ENCODE data around the gene CLEC19A. TPM values are rescaled to one million over a fixed set of nuclear protein-coding genes. Genes with fewer than 3 reads are reported as not detected.

The CLEC19A gene
- total and polyA plus RNA-seq, 9 donors, result not detected

DNA sequence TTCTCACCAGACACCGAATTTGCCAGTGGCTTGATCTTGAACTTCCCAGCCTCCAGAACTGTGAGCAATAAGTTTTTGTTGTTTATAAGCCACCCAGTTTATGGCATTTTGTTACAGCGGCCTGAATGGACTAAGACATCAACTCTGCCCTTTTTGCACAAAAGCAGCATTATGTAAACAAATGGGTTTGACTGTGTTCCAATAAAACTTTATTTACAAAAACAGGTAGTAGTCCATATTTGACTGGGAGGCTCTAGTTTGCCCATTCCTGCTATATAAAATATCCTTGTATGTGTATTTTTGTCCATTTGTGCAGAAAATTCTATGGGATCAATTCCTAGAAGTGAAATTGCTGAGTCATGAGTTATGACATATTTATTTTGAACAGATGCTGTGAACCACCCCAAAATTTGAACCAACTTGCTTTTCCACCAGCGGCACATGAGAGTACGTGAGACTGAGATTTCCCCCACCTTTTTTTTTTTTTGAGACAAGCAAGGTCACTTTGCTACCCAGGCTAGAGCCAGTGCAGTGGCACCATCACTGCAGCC is 21.3 kb upstream of the CLEC19A start:
- no peak for TF ChIP-seq POLR2A (IDR thresholded peaks at IDR 0.05)
- TF ChIP-seq, protein P1, sequence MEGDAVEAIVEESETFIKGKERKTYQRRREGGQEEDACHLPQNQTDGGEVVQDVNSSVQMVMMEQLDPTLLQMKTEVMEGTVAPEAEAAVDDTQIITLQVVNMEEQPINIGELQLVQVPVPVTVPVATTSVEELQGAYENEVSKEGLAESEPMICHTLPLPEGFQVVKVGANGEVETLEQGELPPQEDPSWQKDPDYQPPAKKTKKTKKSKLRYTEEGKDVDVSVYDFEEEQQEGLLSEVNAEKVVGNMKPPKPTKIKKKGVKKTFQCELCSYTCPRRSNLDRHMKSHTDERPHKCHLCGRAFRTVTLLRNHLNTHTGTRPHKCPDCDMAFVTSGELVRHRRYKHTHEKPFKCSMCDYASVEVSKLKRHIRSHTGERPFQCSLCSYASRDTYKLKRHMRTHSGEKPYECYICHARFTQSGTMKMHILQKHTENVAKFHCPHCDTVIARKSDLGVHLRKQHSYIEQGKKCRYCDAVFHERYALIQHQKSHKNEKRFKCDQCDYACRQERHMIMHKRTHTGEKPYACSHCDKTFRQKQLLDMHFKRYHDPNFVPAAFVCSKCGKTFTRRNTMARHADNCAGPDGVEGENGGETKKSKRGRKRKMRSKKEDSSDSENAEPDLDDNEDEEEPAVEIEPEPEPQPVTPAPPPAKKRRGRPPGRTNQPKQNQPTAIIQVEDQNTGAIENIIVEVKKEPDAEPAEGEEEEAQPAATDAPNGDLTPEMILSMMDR (IDR thresholded peaks at IDR 0.05), result no peak
- TF ChIP-seq EP300 (IDR thresholded peaks at IDR 0.05), result no peak
- no peaks in the 10 kb centered on the region for H3K9me3 ChIP-seq
- 79 to 90% (median 89%) methylated on average over 4 of the region's 4 CpGs for WGBS, 3 donors
- no peaks in the 10 kb centered on the region for H3K4me1 ChIP-seq (ENCODE audit: insufficient read depth)
- H3K27ac ChIP-seq, result no peak overlapping the region
- no peaks in the 10 kb centered on the region for H3K36me3 ChIP-seq
- intact Hi-C loops (cut with DNase I), result no loop called here
- no peaks in the 10 kb centered on the region for H3K27me3 ChIP-seq
- DNase-seq, result no peak
- H3K4me3 ChIP-seq, result no peak overlapping the region

DNA sequence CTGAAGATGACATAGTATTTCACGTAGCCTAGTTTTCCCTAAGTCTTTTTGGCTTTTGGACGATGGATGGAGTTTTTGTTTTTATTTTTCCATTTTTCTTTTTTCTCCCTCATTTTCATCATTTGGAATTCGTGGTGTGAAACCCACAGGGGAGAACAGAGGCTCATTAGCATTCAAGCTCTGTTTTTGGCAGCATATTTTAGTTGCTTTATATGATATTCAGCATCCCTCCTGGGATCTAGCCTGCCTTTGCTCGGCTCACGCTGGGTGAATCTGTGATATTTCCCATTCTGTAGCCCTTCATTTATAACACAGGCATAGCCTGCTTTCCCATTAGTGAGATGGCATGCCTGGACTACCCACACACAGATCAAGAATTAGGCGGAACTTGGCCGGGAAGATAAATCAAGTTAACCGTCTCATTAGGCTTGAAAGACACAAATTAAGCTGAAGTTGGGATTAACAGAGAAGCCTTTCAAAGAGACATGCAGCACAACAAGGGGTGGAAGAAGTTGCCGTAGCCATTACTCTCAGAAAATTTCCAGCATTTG is 20.1 kb upstream of the CLEC19A start:
- no peak overlapping the region for H3K27ac ChIP-seq
- WGBS, 3 donors, result 45 to 52% (median 47%) methylated on average over 9 of the region's 9 CpGs
- no peaks in the 10 kb centered on the region for H3K27me3 ChIP-seq
- H3K4me1 ChIP-seq (ENCODE audit: insufficient read depth), result no peaks in the 10 kb centered on the region
- no peak overlapping the region for H3K4me3 ChIP-seq
- intact Hi-C loops (cut with DNase I), result no loop called here
- no peaks in the 10 kb centered on the region for H3K36me3 ChIP-seq
- DNase-seq, result no peak
- TF ChIP-seq POLR2A (IDR thresholded peaks at IDR 0.05), result no peak
- no peak for TF ChIP-seq EP300 (IDR thresholded peaks at IDR 0.05)
- TF ChIP-seq, protein P1 (IDR thresholded peaks at IDR 0.05), result no peak
- H3K9me3 ChIP-seq, result no peaks in the 10 kb centered on the region

DNA sequence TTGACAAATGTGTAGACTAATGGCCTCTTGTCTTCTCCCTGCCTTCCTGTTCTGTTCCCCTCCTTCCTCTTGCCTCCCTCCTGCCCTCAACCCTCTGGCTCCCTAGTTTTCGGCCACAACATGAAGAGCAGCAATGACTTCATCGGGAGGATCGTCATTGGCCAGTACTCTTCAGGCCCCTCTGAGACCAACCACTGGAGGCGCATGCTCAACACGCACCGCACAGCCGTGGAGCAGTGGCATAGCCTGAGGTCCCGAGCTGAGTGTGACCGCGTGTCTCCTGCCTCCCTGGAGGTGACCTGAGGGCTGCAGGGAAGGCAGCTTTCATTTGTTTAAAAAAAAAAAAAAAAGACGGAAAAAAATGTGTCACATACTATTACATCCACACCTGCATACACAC is 18.8 kb upstream of the CLEC19A start:
- no peak for TF ChIP-seq POLR2A (IDR thresholded peaks at IDR 0.05)
- TF ChIP-seq, protein P1 (IDR thresholded peaks at IDR 0.05), result no peak
- TF ChIP-seq EP300 (IDR thresholded peaks at IDR 0.05), result no peak
- Histone ChIP-seq H3K4me1 (ENCODE audit: insufficient read depth) (no peaks in the 10 kb centered on the region), H3K27ac (no peak overlapping the region), H3K9me3 (no peaks in the 10 kb centered on the region), H3K4me3 (no peak overlapping the region), H3K36me3 (no peaks in the 10 kb centered on the region), H3K27me3 (no peaks in the 10 kb centered on the region)
- whole genome bisulfite sequencing, 3 donors, result 90 to 96% (median 90%) methylated on average over 11 of the region's 11 CpGs
- intact Hi-C loops (cut with DNase I), result no loop called here
- no peak for DNase-seq

DNA sequence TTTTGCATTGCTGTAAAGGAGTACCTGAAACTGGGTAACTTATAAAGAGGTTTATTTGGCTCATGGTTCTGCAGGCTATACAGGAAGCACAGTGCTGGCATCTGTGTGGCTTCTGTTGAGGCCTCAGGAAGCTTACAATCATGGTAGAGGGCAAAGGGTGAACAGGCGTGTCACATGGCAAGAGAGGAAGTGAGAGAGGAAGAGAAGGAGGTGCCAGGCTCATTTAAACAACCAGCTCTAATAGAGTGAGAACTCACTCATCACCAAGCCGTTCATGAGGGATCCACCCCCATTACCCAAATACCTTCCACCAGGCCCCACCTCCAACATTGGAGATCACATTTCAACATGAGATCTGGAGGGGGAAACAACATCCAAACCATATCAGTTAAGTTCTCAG is 16.4 kb upstream of the CLEC19A start:
- TF ChIP-seq POLR2A (IDR thresholded peaks at IDR 0.05), result no peak
- TF ChIP-seq, protein P1 (IDR thresholded peaks at IDR 0.05), result no peak
- TF ChIP-seq EP300 (IDR thresholded peaks at IDR 0.05), result no peak
- DNase-seq, result no peak
- Histone ChIP-seq H3K4me3 (no peak overlapping the region), H3K4me1 (ENCODE audit: insufficient read depth) (no peaks in the 10 kb centered on the region), H3K27me3 (no peaks in the 10 kb centered on the region), H3K9me3 (no peaks in the 10 kb centered on the region), H3K36me3 (no peaks in the 10 kb centered on the region), H3K27ac (no peak overlapping the region)
- intact Hi-C loops (cut with DNase I), result no loop called here
- WGBS, 3 donors, result 60 to 63% (median 61%) methylated on average over 2 of the region's 2 CpGs

All from ovary (tissue), 9 donors.